IMR-90 (cell line): ENCODE data around the gene F5.

Experiments used
- MXI1 ChIP-seq: IDR thresholded peaks from 2 replicates; pipeline ENCODE4 v1.6.1; 2012; ENCODE audit warnings: low read depth, mild to moderate bottlenecking, low read length, moderate library complexity, borderline replicate concordance
- POLR2A ChIP-seq: IDR thresholded peaks from 2 replicates; pipeline ENCODE4 v1.6.1; 2012; ENCODE audit warnings: mild to moderate bottlenecking, low read depth, low read length
- TF ChIP-seq, protein P1 (sequence below): conservative IDR thresholded peaks from 2 replicates; pipeline ENCODE4 v1.5.1; 2012; ENCODE audit warnings: mild to moderate bottlenecking, low read depth, low read length, improper control_type of control experiment

- TF ChIP-seq, protein P1, sequence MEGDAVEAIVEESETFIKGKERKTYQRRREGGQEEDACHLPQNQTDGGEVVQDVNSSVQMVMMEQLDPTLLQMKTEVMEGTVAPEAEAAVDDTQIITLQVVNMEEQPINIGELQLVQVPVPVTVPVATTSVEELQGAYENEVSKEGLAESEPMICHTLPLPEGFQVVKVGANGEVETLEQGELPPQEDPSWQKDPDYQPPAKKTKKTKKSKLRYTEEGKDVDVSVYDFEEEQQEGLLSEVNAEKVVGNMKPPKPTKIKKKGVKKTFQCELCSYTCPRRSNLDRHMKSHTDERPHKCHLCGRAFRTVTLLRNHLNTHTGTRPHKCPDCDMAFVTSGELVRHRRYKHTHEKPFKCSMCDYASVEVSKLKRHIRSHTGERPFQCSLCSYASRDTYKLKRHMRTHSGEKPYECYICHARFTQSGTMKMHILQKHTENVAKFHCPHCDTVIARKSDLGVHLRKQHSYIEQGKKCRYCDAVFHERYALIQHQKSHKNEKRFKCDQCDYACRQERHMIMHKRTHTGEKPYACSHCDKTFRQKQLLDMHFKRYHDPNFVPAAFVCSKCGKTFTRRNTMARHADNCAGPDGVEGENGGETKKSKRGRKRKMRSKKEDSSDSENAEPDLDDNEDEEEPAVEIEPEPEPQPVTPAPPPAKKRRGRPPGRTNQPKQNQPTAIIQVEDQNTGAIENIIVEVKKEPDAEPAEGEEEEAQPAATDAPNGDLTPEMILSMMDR, result no peak
- no peak for TF ChIP-seq MXI1
- TF ChIP-seq POLR2A, result no peak
Observed at GRCh38 chr1:169634877-169635276, 48.6 kb upstream of the F5 start.
